GOT3 (cell line): ENCODE results near the gene RANGAP1.
"Not testable (repeated sequence)": the region's sequence is repeated elsewhere in the genome, so short reads cannot be mapped to it uniquely, and the experiment has no call there.

Experiments
- DNase-seq: peaks from one replicate; lab custom pipeline; 2025; ENCODE audit warnings: mixed read lengths; lab: John Stamatoyannopoulos, UW

Gene RANGAP1

GRCh38 chr22:41300661-41301060 is 14.7 kb upstream of the RANGAP1 start:
- DNase-seq, result no peak

GRCh38 chr22:41296826-41297667 is 11.1 kb upstream of the RANGAP1 start:
- no peak for DNase-seq

GRCh38 chr22:41294816-41295215 is 8.8 kb upstream of the RANGAP1 start:
- not testable (repeated sequence) for DNase-seq

- DNase-seq, result no peak
Observed at GRCh38 chr22:41290262-41291221, 4.6 kb upstream of the RANGAP1 start.

- no peak for DNase-seq
Observed at GRCh38 chr22:41289671-41290070, 3.7 kb upstream of the RANGAP1 start.

- DNase-seq, result no peak
Observed at GRCh38 chr22:41288245-41288946, 2.4 kb upstream of the RANGAP1 start.

GRCh38 chr22:41286639-41287091 is 678 bp upstream of the RANGAP1 start:
- DNase-seq, result no peak

GRCh38 chr22:41285441-41285819 is 557 bp downstream of the RANGAP1 start:
- DNase-seq, result peak; percentile 40

- DNase-seq, result no peak
Observed at GRCh38 chr22:41284465-41284864, 1.5 kb downstream of the RANGAP1 start.

GRCh38 chr22:41280854-41281253 is 5.1 kb downstream of the RANGAP1 start:
- DNase-seq, result no peak

GRCh38 chr22:41280065-41280464 is 5.9 kb downstream of the RANGAP1 start:
- no peak for DNase-seq

- DNase-seq, result no peak
Observed at GRCh38 chr22:41274856-41275255, 11.1 kb downstream of the RANGAP1 start.

- no peak for DNase-seq
Observed at GRCh38 chr22:41273128-41273527, 12.9 kb downstream of the RANGAP1 start.

- no peak for DNase-seq
Observed at GRCh38 chr22:41271787-41272186, 14.2 kb downstream of the RANGAP1 start.

- no peak for DNase-seq
Observed at GRCh38 chr22:41267958-41268357, 18.0 kb downstream of the RANGAP1 start.

- no peak for DNase-seq
Observed at GRCh38 chr22:41264408-41264941, 21.5 kb downstream of the RANGAP1 start.

- DNase-seq, result no peak
Observed at GRCh38 chr22:41263704-41264103, 22.3 kb downstream of the RANGAP1 start.

- DNase-seq, result no peak
Observed at GRCh38 chr22:41262250-41262765, 23.7 kb downstream of the RANGAP1 start.

GRCh38 chr22:41261541-41262249 is 24.3 kb downstream of the RANGAP1 start:
- no peak for DNase-seq

- DNase-seq, result no peak
Observed at GRCh38 chr22:41260871-41261270, 25.1 kb downstream of the RANGAP1 start.

- not testable (repeated sequence) for DNase-seq
Observed at GRCh38 chr22:41259756-41260155, 26.2 kb downstream of the RANGAP1 start.
